SU-DHL-6 (cell line): ENCODE results near the gene TFF1.
"Not testable (repeated sequence)": the region's sequence is repeated elsewhere in the genome, so short reads cannot be mapped to it uniquely, and the experiment has no call there.

Source experiments
- H2AFZ ChIP-seq: fragments of 200-600 bp; sonication (generic); 2 replicates; pipeline ENCODE4 v1.6.1; 2014; ENCODE audit warnings: low read depth, mild to moderate bottlenecking, moderate library complexity, mixed read lengths, antibody characterized with exemption, low read length; ENCODE audit not compliant: severe bottlenecking
- H3F3A ChIP-seq: fragments of 200-600 bp; shearing (Covaris generic); 2 replicates; pipeline ENCODE4 v1.6.0; 2016; ENCODE audit warnings: antibody characterized with exemption, mild to moderate bottlenecking; ENCODE audit not compliant: insufficient read depth
- H3K27ac ChIP-seq: fragments of 200-600 bp; sonication (generic); 2 replicates; pipeline ENCODE4 v1.5.1; 2016; ENCODE audit warnings: low read depth, mild to moderate bottlenecking, low read length, moderate library complexity, mixed read lengths
- H3K27me3 ChIP-seq: fragments of 200-600 bp; sonication (generic), shearing (Covaris generic); 2 replicates; pipeline ENCODE4 v1.6.0; 2014; ENCODE audit warnings: mild to moderate bottlenecking, low read length
- H3K36me3 ChIP-seq: fragments of 200-600 bp; sonication (generic); 2 replicates; pipeline ENCODE4 v1.6.1; 2014; ENCODE audit warnings: mild to moderate bottlenecking, low read length, mixed read lengths
- H3K4me2 ChIP-seq: fragments of 300-600, 200-600 bp; shearing (Covaris generic), sonication (generic); 2 replicates; pipeline ENCODE4 v1.6.0; 2014; ENCODE audit warnings: low read length, low read depth, mild to moderate bottlenecking; ENCODE audit not compliant: poor library complexity, severe bottlenecking
- H3K4me3 ChIP-seq: fragments of 200-600 bp; sonication (generic); 2 replicates; pipeline ENCODE4 v1.5.1; 2014; ENCODE audit warnings: antibody characterized with exemption, low read length, mild to moderate bottlenecking, mixed read lengths; ENCODE audit not compliant: insufficient read depth, poor library complexity, severe bottlenecking
- H3K79me2 ChIP-seq: fragments of 200-600 bp; sonication (generic); 2 replicates; pipeline ENCODE4 v1.6.1; 2014; ENCODE audit warnings: mild to moderate bottlenecking, low read length, moderate library complexity; ENCODE audit not compliant: insufficient read depth
- H3K9ac ChIP-seq: fragments of 200-600 bp; sonication (generic); 2 replicates; pipeline ENCODE4 v1.7.0; 2014; ENCODE audit warnings: mild to moderate bottlenecking, low read length
- H3K9me2 ChIP-seq: fragments of 200-600 bp; sonication (generic); replicated peaks from 2 replicates; pipeline ENCODE4 v1.6.1; 2014; ENCODE audit warnings: low read length; ENCODE audit not compliant: insufficient read depth
- H3K9me3 ChIP-seq: fragments of 200-600 bp; sonication (generic); 2 replicates; pipeline ENCODE4 v1.6.1; 2014; ENCODE audit warnings: low read length, mixed read lengths; ENCODE audit not compliant: insufficient read depth
- H4K20me1 ChIP-seq: fragments of 200-600 bp; sonication (generic); 2 replicates; pipeline ENCODE4 v1.6.1; 2014; ENCODE audit warnings: low read depth, mild to moderate bottlenecking, antibody characterized with exemption, low read length, moderate library complexity, mixed read lengths
- EZH2phosphoT487 ChIP-seq: fragments of 200-600 bp; sonication (generic), shearing (Covaris generic); conservative IDR thresholded peaks from 2 replicates; pipeline ENCODE4 v1.6.1; 2018; ENCODE audit warnings: mild to moderate bottlenecking, antibody characterized with exemption, low read length, moderate library complexity, mixed read lengths
- TF ChIP-seq, protein P1 (sequence below): fragments of 200-600 bp; sonication (generic); IDR thresholded peaks from one replicate; pipeline ENCODE4 v1.5.1; 2017; ENCODE audit warnings: antibody characterized with exemption, mild to moderate bottlenecking, low read length, moderate library complexity; ENCODE audit not compliant: insufficient read depth, poor library complexity, severe bottlenecking

The TFF1 gene

DNA sequence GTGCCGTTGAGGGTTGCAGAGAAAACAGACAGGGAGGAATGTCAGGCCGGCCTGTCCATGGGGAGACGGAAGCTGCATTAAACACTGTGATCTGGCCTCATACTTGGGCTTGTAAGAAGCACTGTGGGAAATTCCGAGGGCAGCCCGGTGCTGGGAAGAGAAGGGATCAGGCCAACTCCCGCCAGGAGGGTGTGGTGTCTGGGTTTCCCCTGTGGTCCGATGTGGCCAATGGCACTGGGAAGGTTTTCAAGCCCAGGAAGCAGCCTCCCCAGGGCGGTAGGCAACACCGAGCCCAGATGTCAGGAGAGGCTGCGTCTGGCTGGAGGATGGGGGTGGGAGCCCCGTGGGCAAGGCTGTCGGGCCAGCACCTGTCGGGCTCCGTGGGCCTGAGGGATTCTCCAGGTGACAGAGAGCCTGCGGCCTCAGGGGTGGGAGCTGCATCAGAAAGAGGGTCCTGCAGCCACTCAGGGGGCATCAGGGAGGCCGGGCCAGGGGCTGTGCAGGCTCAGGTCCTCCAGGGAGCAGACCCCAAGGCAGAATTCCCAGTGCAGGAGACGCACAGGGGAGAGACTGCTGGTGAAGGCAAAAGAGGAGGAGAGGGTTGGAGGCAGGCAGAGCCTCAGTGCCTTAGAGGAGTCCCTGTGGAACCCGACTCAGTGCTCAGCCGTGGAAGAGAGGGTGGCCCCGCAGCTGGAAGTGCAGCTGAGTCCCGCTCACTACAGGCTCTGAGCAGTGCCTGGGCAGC, 45.7 kb upstream of the TFF1 start:
- Histone ChIP-seq H3K9ac (no peak overlapping the region), H3K36me3 (no peaks in the 10 kb centered on the region), H4K20me1 (no peaks in the 10 kb centered on the region), H3K9me2 (no peaks in the 10 kb centered on the region), H3F3A (no peaks in the 10 kb centered on the region), H2AFZ (no peak overlapping the region), H3K79me2 (no peaks in the 10 kb centered on the region), H3K27ac (no peak overlapping the region), H3K4me2 (no peak overlapping the region), H3K4me3 (no peak overlapping the region), H3K27me3 (no peaks in the 10 kb centered on the region), H3K9me3 (no peaks in the 10 kb centered on the region)
- TF ChIP-seq, protein P1, sequence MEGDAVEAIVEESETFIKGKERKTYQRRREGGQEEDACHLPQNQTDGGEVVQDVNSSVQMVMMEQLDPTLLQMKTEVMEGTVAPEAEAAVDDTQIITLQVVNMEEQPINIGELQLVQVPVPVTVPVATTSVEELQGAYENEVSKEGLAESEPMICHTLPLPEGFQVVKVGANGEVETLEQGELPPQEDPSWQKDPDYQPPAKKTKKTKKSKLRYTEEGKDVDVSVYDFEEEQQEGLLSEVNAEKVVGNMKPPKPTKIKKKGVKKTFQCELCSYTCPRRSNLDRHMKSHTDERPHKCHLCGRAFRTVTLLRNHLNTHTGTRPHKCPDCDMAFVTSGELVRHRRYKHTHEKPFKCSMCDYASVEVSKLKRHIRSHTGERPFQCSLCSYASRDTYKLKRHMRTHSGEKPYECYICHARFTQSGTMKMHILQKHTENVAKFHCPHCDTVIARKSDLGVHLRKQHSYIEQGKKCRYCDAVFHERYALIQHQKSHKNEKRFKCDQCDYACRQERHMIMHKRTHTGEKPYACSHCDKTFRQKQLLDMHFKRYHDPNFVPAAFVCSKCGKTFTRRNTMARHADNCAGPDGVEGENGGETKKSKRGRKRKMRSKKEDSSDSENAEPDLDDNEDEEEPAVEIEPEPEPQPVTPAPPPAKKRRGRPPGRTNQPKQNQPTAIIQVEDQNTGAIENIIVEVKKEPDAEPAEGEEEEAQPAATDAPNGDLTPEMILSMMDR: no peak
- TF ChIP-seq EZH2phosphoT487: no peak

DNA sequence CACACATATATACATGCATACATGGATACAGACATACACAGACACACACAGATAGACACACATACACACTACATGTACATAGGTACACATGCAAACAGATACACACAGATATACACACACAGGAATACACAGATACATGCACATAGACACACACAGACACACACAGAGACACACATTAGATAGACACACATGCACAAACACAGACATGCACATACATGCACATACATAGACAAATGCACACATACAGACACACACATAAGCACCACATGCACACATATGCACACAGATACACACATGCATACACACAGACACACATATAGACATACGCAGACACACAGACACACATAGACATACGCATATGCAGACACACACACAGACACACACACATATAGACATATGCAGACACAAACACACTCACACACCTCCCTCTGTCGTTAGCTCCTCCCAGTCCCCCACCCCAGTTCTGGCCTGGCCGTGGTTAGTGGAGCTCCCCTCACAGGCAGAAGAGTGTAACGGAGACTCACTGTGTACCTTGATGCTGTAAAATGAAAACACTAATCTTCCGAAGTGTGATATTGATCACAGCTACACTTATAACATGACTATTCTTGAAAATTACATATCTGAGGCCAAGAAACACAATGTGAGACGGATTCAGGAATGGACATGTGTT, 45.0 kb upstream of the TFF1 start:
- TF ChIP-seq, protein P1: no peak
- no peak for TF ChIP-seq EZH2phosphoT487
- H3K9me3 ChIP-seq: no peaks in the 10 kb centered on the region
- H3K79me2 ChIP-seq: no peaks in the 10 kb centered on the region
- H3K4me3 ChIP-seq: no peak overlapping the region
- H3K9me2 ChIP-seq: no peaks in the 10 kb centered on the region
- no peak overlapping the region for H3K27ac ChIP-seq
- no peak overlapping the region for H3K4me2 ChIP-seq
- no peak overlapping the region for H2AFZ ChIP-seq
- H3K36me3 ChIP-seq: no peaks in the 10 kb centered on the region
- no peak overlapping the region for H3K9ac ChIP-seq
- H3K27me3 ChIP-seq: no peaks in the 10 kb centered on the region
- H3F3A ChIP-seq: no peaks in the 10 kb centered on the region
- no peaks in the 10 kb centered on the region for H4K20me1 ChIP-seq

GRCh38 chr21:42409366-42409765, 43.0 kb upstream of the TFF1 start:
- TF ChIP-seq, protein P1: no peak
- TF ChIP-seq EZH2phosphoT487: no peak

GRCh38 chr21:42408718-42409117, 42.4 kb upstream of the TFF1 start:
- H3K27me3 ChIP-seq, H3K9me2 ChIP-seq, H2AFZ ChIP-seq, H3K36me3 ChIP-seq, H3K79me2 ChIP-seq, H3K9ac ChIP-seq, H3F3A ChIP-seq, H3K4me3 ChIP-seq, H3K27ac ChIP-seq, H4K20me1 ChIP-seq, H3K9me3 ChIP-seq, H3K4me2 ChIP-seq: not testable (repeated sequence)

More at GRCh38 chr21:42409366-42409765, 43.0 kb upstream of the TFF1 start:
- no peak overlapping the region for H3K27ac ChIP-seq
- no peak overlapping the region for H3K9ac ChIP-seq
- H3K79me2 ChIP-seq: no peaks in the 10 kb centered on the region
- no peak overlapping the region for H3K4me2 ChIP-seq
- H3K9me3 ChIP-seq: no peaks in the 10 kb centered on the region
- no peaks in the 10 kb centered on the region for H4K20me1 ChIP-seq
- H3K4me3 ChIP-seq: no peak overlapping the region
- H2AFZ ChIP-seq: no peak overlapping the region
- H3F3A ChIP-seq: no peaks in the 10 kb centered on the region
- H3K27me3 ChIP-seq: no peaks in the 10 kb centered on the region
- no peaks in the 10 kb centered on the region for H3K9me2 ChIP-seq
- H3K36me3 ChIP-seq: no peaks in the 10 kb centered on the region
